ENCODE results near the gene FOXJ1. TPM values are rescaled to one million over a fixed set of nuclear protein-coding genes. Genes with fewer than 3 reads are reported as not detected.

FOXJ1 gene
- total and polyA plus RNA-seq, 2 of the 4 experiments (the other 2 are of a cell fraction), result 0.05 TPM; not detected in 1

GRCh38 chr17:76154936-76155845 is 14.1 kb upstream of the FOXJ1 start:
- WGBS, 2 experiments (ENCODE audit: extremely low coverage in 2 of 2, insufficient read length in 1 of 2), result no CpG with 5 or more reads among the region's 10 CpGs
- TF ChIP-seq RAD21 (IDR thresholded peaks at IDR 0.05; ENCODE audit: low read length), result no peak
- TF ChIP-seq RCOR1 (IDR thresholded peaks at IDR 0.05; ENCODE audit: insufficient replicate concordance, low read length), result no peak
- TF ChIP-seq, protein P1, sequence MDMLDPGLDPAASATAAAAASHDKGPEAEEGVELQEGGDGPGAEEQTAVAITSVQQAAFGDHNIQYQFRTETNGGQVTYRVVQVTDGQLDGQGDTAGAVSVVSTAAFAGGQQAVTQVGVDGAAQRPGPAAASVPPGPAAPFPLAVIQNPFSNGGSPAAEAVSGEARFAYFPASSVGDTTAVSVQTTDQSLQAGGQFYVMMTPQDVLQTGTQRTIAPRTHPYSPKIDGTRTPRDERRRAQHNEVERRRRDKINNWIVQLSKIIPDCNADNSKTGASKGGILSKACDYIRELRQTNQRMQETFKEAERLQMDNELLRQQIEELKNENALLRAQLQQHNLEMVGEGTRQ (IDR thresholded peaks at IDR 0.05; ENCODE audit: low read depth, low read length), result no peak
- TF ChIP-seq BHLHE40 (IDR thresholded peaks at IDR 0.05; ENCODE audit: low read depth, low read length), result no peak
- TF ChIP-seq, protein P2, sequence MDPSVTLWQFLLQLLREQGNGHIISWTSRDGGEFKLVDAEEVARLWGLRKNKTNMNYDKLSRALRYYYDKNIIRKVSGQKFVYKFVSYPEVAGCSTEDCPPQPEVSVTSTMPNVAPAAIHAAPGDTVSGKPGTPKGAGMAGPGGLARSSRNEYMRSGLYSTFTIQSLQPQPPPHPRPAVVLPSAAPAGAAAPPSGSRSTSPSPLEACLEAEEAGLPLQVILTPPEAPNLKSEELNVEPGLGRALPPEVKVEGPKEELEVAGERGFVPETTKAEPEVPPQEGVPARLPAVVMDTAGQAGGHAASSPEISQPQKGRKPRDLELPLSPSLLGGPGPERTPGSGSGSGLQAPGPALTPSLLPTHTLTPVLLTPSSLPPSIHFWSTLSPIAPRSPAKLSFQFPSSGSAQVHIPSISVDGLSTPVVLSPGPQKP (IDR thresholded peaks at IDR 0.05; ENCODE audit: borderline replicate concordance, low read depth, low read length), result no peak
- no peak for TF ChIP-seq FOS (IDR thresholded peaks at IDR 0.05; ENCODE audit: low read depth, low read length)
- TF ChIP-seq MXI1 (IDR thresholded peaks at IDR 0.05; ENCODE audit: borderline replicate concordance, low read depth, low read length), result no peak
- no peak for TF ChIP-seq CHD1 (IDR thresholded peaks at IDR 0.05; ENCODE audit: low read depth, low read length)
- no peak for TF ChIP-seq MAFK (IDR thresholded peaks at IDR 0.05; ENCODE audit: low read depth, low read length)
- TF ChIP-seq NFE2L2 (IDR thresholded peaks at IDR 0.05; ENCODE audit: low read depth, low read length), result no peak
- TF ChIP-seq RFX5 (IDR thresholded peaks at IDR 0.05; ENCODE audit: low read depth, low read length), result no peak
- no peak for TF ChIP-seq CEBPB (IDR thresholded peaks at IDR 0.05; ENCODE audit: low read depth, low read length)
- no peak for TF ChIP-seq CTCF (conservative IDR thresholded peaks at IDR 0.05; ENCODE audit: low read depth, low read length)
- TF ChIP-seq POLR2A (IDR thresholded peaks at IDR 0.05; ENCODE audit: low read depth, low read length), result no peak
- no peak for TF ChIP-seq SMC3 (IDR thresholded peaks at IDR 0.05; ENCODE audit: low read depth, low read length)

More at GRCh38 chr17:76154936-76155845, 14.1 kb upstream of the FOXJ1 start:
- no TSS peak for BruUV-seq (replicated peaks)
- H4K5ac ChIP-seq (ENCODE audit: low read depth, low read length), result no peak overlapping the region
- no peaks in the 10 kb centered on the region; the same call in 1 of the 2 replicates for H3K4me1 ChIP-seq (ENCODE audit: control insufficient read depth, insufficient read depth, low read length)
- no peak overlapping the region for H3K9ac ChIP-seq (ENCODE audit: low read depth, low read length)
- H4K91ac ChIP-seq (ENCODE audit: insufficient read depth, low read depth, low read length), result no peak overlapping the region
- H3K56ac ChIP-seq (ENCODE audit: extremely low read depth, insufficient read depth, low read length), result no peak overlapping the region
- ChIA-PET CTCF (no interaction called here), POLR2A (ENCODE audit: unreplicated experiment) (no interaction called here)
- H3K27me3 ChIP-seq (ENCODE audit: control insufficient read depth, insufficient read depth, low read length), result peaks cover 9% of the 10 kb centered on the region
- H3K27ac ChIP-seq (ENCODE audit: insufficient read depth, low read length), result no peak overlapping the region
- H3K14ac ChIP-seq (replicated peaks; ENCODE audit: low read depth, low read length), result no peak overlapping the region
- H3K79me1 ChIP-seq (ENCODE audit: low read depth in 1 of 2, low read length in 2 of 2), result no peaks in the 10 kb centered on the region
- H3K4ac ChIP-seq (ENCODE audit: low read depth, low read length), result no peak overlapping the region
- no peaks in the 10 kb centered on the region for H3K9me3 ChIP-seq (ENCODE audit: control insufficient read depth, insufficient read depth, low read length)
- no peaks in the 10 kb centered on the region for H4K20me1 ChIP-seq (ENCODE audit: insufficient read depth, low read length)
- no peaks in the 10 kb centered on the region for H3K36me3 ChIP-seq (ENCODE audit: control insufficient read depth, insufficient read depth, low read length)
- DNase-seq, result no peak
- H2AK5ac ChIP-seq (ENCODE audit: low read depth, low read length), result no peak overlapping the region
- ATAC-seq (ENCODE audit: low read depth), result no peak
- no peak overlapping the region for H2AK9ac ChIP-seq (replicated peaks; ENCODE audit: low read depth, low read length, poor library complexity)
- H2BK20ac ChIP-seq (ENCODE audit: low read depth, low read length), result no peak overlapping the region
- in situ Hi-C loops (cut with MboI; ENCODE audit: low sequenced_read_pairs), result no loop called here
- H3K9me1 ChIP-seq (ENCODE audit: insufficient read depth, low read length), result no peaks in the 10 kb centered on the region; the same call in 1 of the 2 replicates
- no peak overlapping the region for H2BK15ac ChIP-seq (ENCODE audit: low read depth, low read length)
- H2BK120ac ChIP-seq (ENCODE audit: low read depth, low read length), result no peak overlapping the region
- H3K23ac ChIP-seq (ENCODE audit: low read depth, low read length), result no peak overlapping the region
- H3K18ac ChIP-seq (ENCODE audit: low read depth, low read length), result no peak overlapping the region
- H2BK5ac ChIP-seq (ENCODE audit: low read depth, low read length, poor library complexity, severe bottlenecking), result no peak overlapping the region
- no peak overlapping the region for H3K4me2 ChIP-seq (ENCODE audit: low read depth, low read length)
- H4K8ac ChIP-seq (ENCODE audit: low read depth in 2 of 2, low read length in 2 of 2), result no peak overlapping the region
- no peak overlapping the region for H2AFZ ChIP-seq (replicated peaks; ENCODE audit: low read length, poor library complexity)
- no peak overlapping the region for H3K4me3 ChIP-seq (ENCODE audit: insufficient read depth, low read depth, low read length)
- dilution Hi-C loops (cut with HindIII; ENCODE audit: low sequenced_read_pairs, unreplicated experiment), result no loop called here
- intact Hi-C loops (cut with micrococcal nuclease), result no loop called here

Data from IMR-90 (cell line).